PFSK-1 (cell line): ENCODE data around the gene GUCY2D.

Experiments
- FOXP2 ChIP-seq: optimal IDR thresholded peaks from 2 replicates; pipeline ENCODE3; 2011; ENCODE audit warnings: borderline replicate concordance, control low read depth, inconsistent platforms; ENCODE audit not compliant: insufficient read depth; ENCODE audit errors: extremely low read length, extremely low read depth
- POLR2AphosphoS5 ChIP-seq: IDR thresholded peaks from 2 replicates; pipeline ENCODE4 v1.6.1; 2012; ENCODE audit warnings: low read depth, mild to moderate bottlenecking, control low read depth, low read length, moderate library complexity
- REST ChIP-seq, 2 experiments: IDR thresholded peaks; 2 replicates each; pipeline versions ENCODE4 v1.6.1 to v1.8.0; 2011 to 2012; ENCODE audit warnings: low read depth in 2 of 2, low read length in 2 of 2, control low read depth in 1 of 2, inconsistent platforms in 1 of 2, mild to moderate bottlenecking in 1 of 2, moderate library complexity in 1 of 2; ENCODE audit not compliant: insufficient read depth in 1 of 2
- SIN3A ChIP-seq: IDR thresholded peaks from 2 replicates; pipeline ENCODE4 v1.6.1; 2012; ENCODE audit warnings: mild to moderate bottlenecking, low read length, moderate library complexity, borderline replicate concordance; ENCODE audit not compliant: insufficient read depth
- TAF1 ChIP-seq: IDR thresholded peaks from 2 replicates; pipeline ENCODE4 v1.6.1; 2012; ENCODE audit warnings: low read length, control low read depth, borderline replicate concordance; ENCODE audit not compliant: insufficient read depth

The GUCY2D gene

GRCh38 chr17:8067806-8068205 is 65.4 kb downstream of the GUCY2D start:
- TF ChIP-seq REST (IDR thresholded peaks at IDR 0.05; ENCODE audit: insufficient read depth in 1 of 2, low read depth in 2 of 2, low read length in 2 of 2) (no peak), SIN3A (no peak), POLR2AphosphoS5 (no peak), FOXP2 (no peak), TAF1 (no peak)

DNA sequence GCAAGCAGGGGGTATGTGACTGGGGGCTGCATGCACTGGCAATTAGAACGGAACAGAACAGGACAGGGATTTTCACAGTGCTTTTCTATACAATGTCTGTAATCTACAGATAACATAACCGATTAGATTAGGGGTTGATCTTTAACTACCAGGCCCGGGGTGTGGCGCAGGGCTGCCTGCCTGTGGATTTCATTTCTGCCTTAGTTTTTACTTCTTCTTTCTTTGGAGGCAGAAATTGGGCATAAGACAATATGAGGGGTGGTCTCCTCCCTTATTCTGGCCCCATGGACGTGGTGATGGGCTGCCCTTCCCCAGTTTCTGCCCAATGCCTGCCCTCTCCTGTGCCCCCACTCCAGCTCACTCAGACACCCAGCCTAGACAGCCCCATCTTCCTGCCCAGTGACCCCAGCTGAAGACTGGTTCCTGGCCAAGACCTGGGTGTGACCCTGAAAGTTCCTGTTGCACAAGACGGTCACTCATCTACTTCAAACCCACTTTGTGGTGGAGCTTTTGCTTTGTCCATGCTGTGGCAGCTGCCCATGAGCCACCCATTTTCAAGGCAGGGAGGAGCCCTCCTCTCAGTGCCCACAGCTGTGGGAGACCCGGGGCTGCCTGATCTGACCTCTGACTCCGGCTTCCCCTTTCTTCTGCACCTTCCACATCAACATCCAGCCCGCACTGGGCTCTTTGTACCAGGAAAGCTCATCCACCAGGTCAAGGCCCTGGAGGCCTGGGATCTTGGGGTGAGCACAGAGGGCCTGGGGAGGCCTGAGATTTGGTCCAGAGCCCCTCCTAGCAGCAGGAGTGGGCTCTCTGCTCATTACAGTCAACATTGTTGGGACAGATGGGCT is 66.5 kb downstream of the GUCY2D start:
- TF ChIP-seq FOXP2 (no peak), REST (IDR thresholded peaks at IDR 0.05; ENCODE audit: insufficient read depth in 1 of 2, low read depth in 2 of 2, low read length in 2 of 2) (no peak), SIN3A (no peak), POLR2AphosphoS5 (no peak), TAF1 (no peak)

- TF ChIP-seq SIN3A (no peak), REST (IDR thresholded peaks at IDR 0.05; ENCODE audit: insufficient read depth in 1 of 2, low read depth in 2 of 2, low read length in 2 of 2) (no peak), FOXP2 (no peak), POLR2AphosphoS5 (no peak), TAF1 (no peak)
Measured at GRCh38 chr17:8069587-8069860, 67.1 kb downstream of the GUCY2D start.
